B cell (primary cell): ENCODE measurements around the gene NTM. TPM values are rescaled to one million over a fixed set of nuclear protein-coding genes. Genes with fewer than 3 reads are reported as not detected.

Source experiments
- ATAC-seq: fragments of 200-7000 bp; cut with Tn5 transposase; one replicate; pipeline ENCODE4 v1.10.0; 2021; ENCODE audit warnings: low read depth, mild to moderate bottlenecking, moderate number of reproducible peaks, moderate library complexity
- CTCF ChIA-PET: fragments of 350-600 bp; sonication (Branson Sonifier 250); formaldehyde crosslinking; loops from one replicate; lab custom pipeline; 2021; ENCODE audit warnings: antibody characterized with exemption, inconsistent platforms; lab: Charles Lee
- POLR2A ChIA-PET: fragments of 350-600 bp; sonication (Branson Sonifier 250); formaldehyde crosslinking; loops from one replicate; lab custom pipeline; 2021; ENCODE audit warnings: antibody characterized with exemption; lab: Charles Lee
- DNase-seq: peaks from one replicate; pipeline ENCODE4 v3.0.0; 2013
- H2AFZ ChIP-seq: 2 replicates; pipeline ENCODE4 v1.6.1; 2012; ENCODE audit warnings: mild to moderate bottlenecking, low read depth, low read length; ENCODE audit not compliant: insufficient read depth, poor library complexity, severe bottlenecking
- H3K27ac ChIP-seq, 2 donors: 1 replicate in 1 of 2; 2 replicates in 1 of 2; pipeline ENCODE4 v1.5.1; 2012 to 2013; ENCODE audit warnings: low read length in 2 of 2, mild to moderate bottlenecking in 2 of 2, moderate library complexity in 1 of 2
- H3K27me3 ChIP-seq, 4 experiments: fragments of 200-600 bp in 1 of 4; sonication (generic) in 1 of 4; replicated peaks in 1 of 4; 1 replicate in 2 of 4; 2 replicates in 2 of 4; pipeline versions ENCODE4 v1.6.1 to v1.7.0; 2013 to 2016; ENCODE audit warnings: low read length in 3 of 4, mild to moderate bottlenecking in 2 of 4, mixed read lengths in 1 of 4, moderate library complexity in 1 of 4; ENCODE audit not compliant: insufficient read depth in 4 of 4, control insufficient read depth in 3 of 4; ENCODE audit errors: control extremely low read depth in 1 of 4
- H3K36me3 ChIP-seq, 2 experiments: replicated peaks in 1 of 2; 1 replicate in 1 of 2; 2 replicates in 1 of 2; pipeline versions ENCODE4 v1.6.1 to v1.7.1; 2013; ENCODE audit warnings: low read length in 1 of 2; ENCODE audit not compliant: insufficient read depth in 2 of 2, control insufficient read depth in 1 of 2; ENCODE audit errors: control extremely low read depth in 1 of 2, extremely low read depth in 1 of 2
- H3K4me1 ChIP-seq, 2 donors: fragments of 200-600 bp in 1 of 2; sonication (generic) in 1 of 2; 1 replicate in 1 of 2; 2 replicates in 1 of 2; pipeline versions ENCODE4 v1.5.1 to v1.6.1; 2013 to 2017; ENCODE audit warnings: low read length in 2 of 2; ENCODE audit not compliant: control insufficient read depth in 2 of 2, insufficient read depth in 2 of 2
- H3K4me2 ChIP-seq: replicated peaks from 2 replicates; pipeline ENCODE3; 2012; ENCODE audit warnings: mild to moderate bottlenecking, low read depth, low read length; ENCODE audit not compliant: poor library complexity, severe bottlenecking
- H3K4me3 ChIP-seq, 5 experiments: fragments of 200-600 bp in 1 of 5; sonication (generic) in 1 of 5; 1 replicate in 3 of 5; 2 replicates in 2 of 5; pipeline versions ENCODE4 v1.5.1 to v1.7.0; 2011 to 2016; ENCODE audit warnings: low read length in 4 of 5, mild to moderate bottlenecking in 4 of 5, low read depth in 2 of 5, control low read depth in 1 of 5, moderate library complexity in 1 of 5; ENCODE audit not compliant: insufficient read depth in 1 of 5; ENCODE audit errors: control extremely low read depth in 1 of 5, extremely low read depth in 1 of 5
- H3K79me2 ChIP-seq: fragments of 200-600 bp; sonication (generic); one replicate; pipeline ENCODE4 v1.6.0; 2016; ENCODE audit warnings: low read length; ENCODE audit not compliant: control insufficient read depth, insufficient read depth
- H3K9ac ChIP-seq: fragments of 200-600 bp; sonication (generic); 2 replicates; pipeline ENCODE4 v1.6.1; 2017; ENCODE audit warnings: mild to moderate bottlenecking, low read length, moderate library complexity
- H3K9me3 ChIP-seq, 3 donors: one replicate each; pipeline versions ENCODE4 v1.6.1 to v1.7.1; 2013; ENCODE audit warnings: low read length in 2 of 3; ENCODE audit not compliant: control insufficient read depth in 2 of 3, insufficient read depth in 1 of 3; ENCODE audit errors: control extremely low read depth in 1 of 3
- H4K20me1 ChIP-seq: 2 replicates; pipeline ENCODE4 v1.6.0; 2012; ENCODE audit warnings: mild to moderate bottlenecking, low read length; ENCODE audit not compliant: insufficient read depth, control insufficient read depth, poor library complexity, severe bottlenecking
- H3K27ac Mint-ChIP-seq: one replicate; pipeline ENCODE4 v1.8.0; 2021; ENCODE audit warnings: mixed read lengths
- H3K27me3 Mint-ChIP-seq: one replicate; pipeline ENCODE4 v1.8.0; 2021; ENCODE audit warnings: mixed read lengths
- H3K4me1 Mint-ChIP-seq: one replicate; pipeline ENCODE4 v1.8.0; 2021; ENCODE audit warnings: mixed read lengths
- H3K4me3 Mint-ChIP-seq: one replicate; pipeline ENCODE4 v1.8.0; 2021; ENCODE audit warnings: mixed read lengths
- H3K9me3 Mint-ChIP-seq: one replicate; pipeline ENCODE4 v1.8.0; 2022; ENCODE audit warnings: mixed read lengths; ENCODE audit not compliant: insufficient read depth
- EZH2 ChIP-seq: IDR thresholded peaks from 2 replicates; pipeline ENCODE4 v1.6.1; 2012; ENCODE audit warnings: borderline replicate concordance, low read depth, mild to moderate bottlenecking, moderate library complexity, low read length; ENCODE audit not compliant: insufficient read depth, poor library complexity, severe bottlenecking
- WGBS: methylation state at CpG from one replicate; pipeline ENCODE4 v1.1.5; 2013; ENCODE audit warnings: missing lambda C conversion rate; ENCODE audit not compliant: insufficient coverage; 5-methylcytosine and 5-hydroxymethylcytosine counted together
- intact Hi-C: fragments of 100-400 bp; cut with micrococcal nuclease; formaldehyde crosslinking; loops from one replicate; pipeline ENCODE4 v1.10.0; 2022
- polyA plus RNA-seq: library from polyadenylated mRNA; depleted of rRNA; stranded (reverse); fragments of >200 nt; gene quantifications from 2 replicates; pipeline ENCODE4 v1.2.3, GENCODE V29; 2012
- total RNA-seq, 2 donors: library from RNA; stranded (reverse); fragments of 120-200 nt in 1 of 2; gene quantifications; 1 replicate in 1 of 2; 2 replicates in 1 of 2; pipeline versions ENCODE4 v1.2.3 to v1.2.4, GENCODE V29; 2013 to 2022
- TF ChIP-seq, protein P1 (sequence below): fragments of 200-600 bp; IDR thresholded peaks from one replicate; pipeline ENCODE4 v1.8.0; 2022; ENCODE audit warnings: antibody characterized with exemption, mild to moderate bottlenecking

Gene NTM
- total and polyA plus RNA-seq, 2 donors (not counting 1 experiment from before 2014, with no cell fraction given): not detected

DNA sequence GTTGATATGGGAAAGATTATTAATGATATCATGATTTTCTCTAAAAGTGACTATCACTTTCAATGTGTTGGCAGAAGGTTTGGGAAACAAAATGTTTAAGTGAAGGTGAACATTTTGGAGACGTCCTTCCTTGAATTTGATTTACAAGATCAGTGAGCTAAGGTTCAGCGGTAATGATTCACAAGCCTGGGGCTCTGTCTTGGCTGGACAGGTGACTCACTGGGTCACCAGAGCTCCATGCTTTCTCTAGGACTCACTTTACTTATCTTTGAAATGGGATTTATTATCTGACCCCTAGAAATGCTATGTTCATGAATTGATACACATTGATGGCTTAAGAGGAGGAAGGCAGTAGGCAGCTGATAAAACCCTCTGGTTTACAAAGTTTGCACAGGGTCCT, 437.5 kb downstream of the NTM start:
- Histone ChIP-seq H2AFZ (no peak overlapping the region), H3K27me3 (no peaks in the 10 kb centered on the region), H3K27ac (no peak overlapping the region), H3K9me3 (peaks cover 0 to 5% (median 0%) of the 10 kb centered on the region in 3 donors), H4K20me1 (no peaks in the 10 kb centered on the region), H3K4me1 (no peaks in the 10 kb centered on the region), H3K79me2 (no peaks in the 10 kb centered on the region), H3K4me2 (no peak overlapping the region), H3K9ac (no peak overlapping the region), H3K4me3 (no peak overlapping the region), H3K36me3 (no peaks in the 10 kb centered on the region)
- no peak for DNase-seq
- Mint-ChIP-seq H3K4me1 (no peaks in the 10 kb centered on the region), H3K27me3 (no peaks in the 10 kb centered on the region), H3K4me3 (no peak overlapping the region), H3K9me3 (no peaks in the 10 kb centered on the region), H3K27ac (no peak overlapping the region)
- WGBS: 90% methylated on average over 2 of the region's 2 CpGs
- ChIA-PET CTCF (no interaction called here), POLR2A (no interaction called here)
- TF ChIP-seq, protein P1, sequence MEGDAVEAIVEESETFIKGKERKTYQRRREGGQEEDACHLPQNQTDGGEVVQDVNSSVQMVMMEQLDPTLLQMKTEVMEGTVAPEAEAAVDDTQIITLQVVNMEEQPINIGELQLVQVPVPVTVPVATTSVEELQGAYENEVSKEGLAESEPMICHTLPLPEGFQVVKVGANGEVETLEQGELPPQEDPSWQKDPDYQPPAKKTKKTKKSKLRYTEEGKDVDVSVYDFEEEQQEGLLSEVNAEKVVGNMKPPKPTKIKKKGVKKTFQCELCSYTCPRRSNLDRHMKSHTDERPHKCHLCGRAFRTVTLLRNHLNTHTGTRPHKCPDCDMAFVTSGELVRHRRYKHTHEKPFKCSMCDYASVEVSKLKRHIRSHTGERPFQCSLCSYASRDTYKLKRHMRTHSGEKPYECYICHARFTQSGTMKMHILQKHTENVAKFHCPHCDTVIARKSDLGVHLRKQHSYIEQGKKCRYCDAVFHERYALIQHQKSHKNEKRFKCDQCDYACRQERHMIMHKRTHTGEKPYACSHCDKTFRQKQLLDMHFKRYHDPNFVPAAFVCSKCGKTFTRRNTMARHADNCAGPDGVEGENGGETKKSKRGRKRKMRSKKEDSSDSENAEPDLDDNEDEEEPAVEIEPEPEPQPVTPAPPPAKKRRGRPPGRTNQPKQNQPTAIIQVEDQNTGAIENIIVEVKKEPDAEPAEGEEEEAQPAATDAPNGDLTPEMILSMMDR: no peak
- no peak for TF ChIP-seq EZH2
- ATAC-seq: no peak
- intact Hi-C loops: no loop called here

DNA sequence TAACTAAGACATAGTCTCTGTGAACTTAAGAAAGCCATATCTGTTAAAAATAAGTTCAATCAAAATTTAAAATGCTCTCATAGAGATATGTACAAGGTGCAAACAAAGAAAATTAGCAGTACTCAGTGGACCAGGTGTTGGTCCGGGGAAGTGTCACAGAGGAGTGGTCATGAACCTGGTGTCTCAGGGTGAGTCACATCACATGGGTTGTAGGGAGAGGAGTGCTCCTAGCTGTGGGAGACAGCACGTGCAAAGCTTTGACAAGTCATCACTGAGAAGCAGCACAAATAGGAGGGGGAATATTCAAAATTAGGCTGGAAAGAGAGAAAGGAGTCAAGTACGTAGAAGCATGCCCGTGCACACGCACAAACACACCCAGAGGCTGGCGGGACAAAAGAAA, 438.1 kb downstream of the NTM start:
- H3K36me3 ChIP-seq: no peaks in the 10 kb centered on the region
- TF ChIP-seq, protein P1: no peak
- no peak for TF ChIP-seq EZH2
- H3K9ac ChIP-seq: no peak overlapping the region
- Mint-ChIP-seq H3K27me3 (no peaks in the 10 kb centered on the region), H3K4me3 (no peak overlapping the region), H3K9me3 (peaks cover 2% of the 10 kb centered on the region), H3K27ac (no peak overlapping the region), H3K4me1 (no peaks in the 10 kb centered on the region)
- 92% methylated on average over 5 of the region's 6 CpGs for WGBS
- no peaks in the 10 kb centered on the region for H3K27me3 ChIP-seq
- H3K4me2 ChIP-seq: no peak overlapping the region
- no peaks in the 10 kb centered on the region for H3K79me2 ChIP-seq
- peaks cover 0 to 2% (median 0%) of the 10 kb centered on the region in 3 donors for H3K9me3 ChIP-seq
- no peak for ATAC-seq
- H4K20me1 ChIP-seq: no peaks in the 10 kb centered on the region
- H3K4me3 ChIP-seq: no peak overlapping the region
- no peak for DNase-seq
- H3K4me1 ChIP-seq: no peaks in the 10 kb centered on the region
- H3K27ac ChIP-seq: no peak overlapping the region
- CTCF ChIA-PET: no interaction called here
- intact Hi-C loops: no loop called here
- no peak overlapping the region for H2AFZ ChIP-seq
- POLR2A ChIA-PET: no interaction called here
